Right lobe of liver (tissue), 6 donors: ENCODE results near the gene ARHGEF7. TPM values are rescaled to one million over a fixed set of nuclear protein-coding genes. Genes with fewer than 3 reads are reported as not detected.

Source experiments
- ATAC-seq, 4 donors: fragments of 200-7000 bp; cut with Tn5 transposase; one replicate each; pipeline ENCODE4 v1.9.1; 2020; ENCODE audit warnings: mild to moderate bottlenecking in 4 of 4, moderate library complexity in 4 of 4
- DNase-seq, 3 donors: peaks; one replicate each; pipeline ENCODE4 v3.0.0-alpha.2; 2020
- H3K27ac ChIP-seq, 3 donors: fragments of 200-600 bp; one replicate each; pipeline ENCODE4 v1.8.0; 2022
- H3K27me3 ChIP-seq, 2 donors: fragments of 200-600 bp; one replicate each; pipeline ENCODE4 v1.8.0; 2022
- H3K36me3 ChIP-seq, 4 donors: fragments of 200-600 bp; sonication (generic) in 1 of 4; one replicate each; pipeline versions ENCODE4 v1.5.1 to v1.8.0; 2017 to 2022; ENCODE audit warnings: control low read depth in 1 of 4
- H3K4me1 ChIP-seq, 4 donors: fragments of 200-600 bp; sonication (generic) in 1 of 4; one replicate each; pipeline versions ENCODE4 v1.5.1 to v1.8.0; 2017 to 2022; ENCODE audit warnings: control low read depth in 1 of 4
- H3K4me3 ChIP-seq, 3 donors: fragments of 200-600 bp; one replicate each; pipeline ENCODE4 v1.8.0; 2022
- H3K9me3 ChIP-seq, 4 donors: fragments of 200-600 bp; sonication (generic) in 1 of 4; one replicate each; pipeline versions ENCODE4 v1.5.1 to v1.8.0; 2017 to 2022; ENCODE audit warnings: control low read depth in 1 of 4
- CTCF ChIP-seq, 4 donors: fragments of 200-600 bp in 3 of 4; fragments of 450-650 bp in 1 of 4; IDR thresholded peaks; one replicate each; pipeline versions ENCODE4 v1.5.1 to v1.8.0; 2016 to 2022; ENCODE audit warnings: antibody characterized with exemption in 4 of 4, mild to moderate bottlenecking in 2 of 4
- POLR2A ChIP-seq: fragments of 450-650 bp; IDR thresholded peaks from one replicate; pipeline ENCODE4 v1.6.1; 2017; ENCODE audit warnings: antibody characterized with exemption, mild to moderate bottlenecking
- WGBS: methylation state at CpG from one replicate; pipeline ENCODE4 v1.1.6; 2018; ENCODE audit warnings: low coverage, low lambda C conversion rate; ENCODE audit not compliant: insufficient coverage; ENCODE audit errors: missing lambda C conversion rate; 5-methylcytosine and 5-hydroxymethylcytosine counted together
- intact Hi-C, 2 donors: fragments of 100-400 bp; cut with DNase I; formaldehyde crosslinking; loops; one replicate each; pipeline versions ENCODE4 v1.11.2 to v1.14.1; 2022
- total RNA-seq, 6 experiments: library from RNA; depleted of rRNA in 2 of 6; stranded (reverse); fragments of >200 nt in 2 of 6; fragmentation: NEBNext Ultra II Directional in 3 of 6; extraction: Animal tissue kit (Norgen Biotek cat#: 25700) in 3 of 6; gene quantifications; one replicate each; pipeline versions ENCODE4 v1.1.0 to v1.2.4, GENCODE V29; 2016 to 2023
- donor health status: DM: no; HTN: yes; CAD: no.
- donor health status: DM: no; HTN: no; CAD: no.
- donor health status: DM: no; HTN: no; CAD: no.
- donor health status: DM: no; HTN: yes; CAD: no.
- donor health status: DM: no; HTN: yes; CAD: no.

The ARHGEF7 gene
- total RNA-seq, 6 experiments from 2014 or later: 22.0 to 40.1 (median 33.8) TPM

- no peaks in the 10 kb centered on the region for H3K27me3 ChIP-seq
- peaks cover 0 to 12% (median 4%) of the 10 kb centered on the region in 4 donors for H3K4me1 ChIP-seq
- peak; percentile 54 to 60 (median 58) for ATAC-seq
- 2% methylated on average over 30 of the region's 56 CpGs for WGBS
- TF ChIP-seq CTCF (IDR thresholded peaks at IDR 0.05) (no peak), POLR2A (no peak)
- no peaks in the 10 kb centered on the region for H3K36me3 ChIP-seq
- H3K9me3 ChIP-seq: no peaks in the 10 kb centered on the region
- intact Hi-C loops: no loop called here
- peak overlapping the region; percentile 52 to 57 (median 56) for H3K4me3 ChIP-seq
- peak in 2 of 3 donors; percentile 55 for DNase-seq
- H3K27ac ChIP-seq: peak overlapping the region in 2 of 3 donors; percentile 20 to 47
These were observed 599 bp upstream of the ARHGEF7 start for GRCh38 chr13:111114362-111115060.

GRCh38 chr13:111115965-111116521 lies 933 bp downstream of the ARHGEF7 start:
- peak; percentile 67 to 78 (median 69) for DNase-seq

GRCh38 chr13:111116856-111117255 lies 1.7 kb downstream of the ARHGEF7 start:
- Histone ChIP-seq H3K36me3 (no peaks in the 10 kb centered on the region), H3K4me1 (peaks cover 0 to 17% (median 4%) of the 10 kb centered on the region in 4 donors), H3K9me3 (no peaks in the 10 kb centered on the region), H3K27me3 (no peaks in the 10 kb centered on the region), H3K27ac (no peak overlapping the region), H3K4me3 (no peak overlapping the region)
- TF ChIP-seq CTCF (IDR thresholded peaks at IDR 0.05): no peak
- no peak for TF ChIP-seq POLR2A
- DNase-seq: no peak
- WGBS: 71% methylated on average over 1 of the region's 1 CpG
- intact Hi-C loops: no loop called here
- ATAC-seq: no peak

More at GRCh38 chr13:111115965-111116521, 933 bp downstream of the ARHGEF7 start:
- no peak for TF ChIP-seq CTCF (IDR thresholded peaks at IDR 0.05)
- TF ChIP-seq POLR2A: no peak
- peak; percentile 81 to 85 (median 83) for ATAC-seq
- Histone ChIP-seq H3K27me3 (no peaks in the 10 kb centered on the region), H3K27ac (peak overlapping the region; percentile 33 to 74 (median 69)), H3K4me1 (peaks cover 0 to 17% (median 4%) of the 10 kb centered on the region in 4 donors), H3K4me3 (peak overlapping the region; percentile 50 to 57 (median 56)), H3K9me3 (no peaks in the 10 kb centered on the region), H3K36me3 (no peaks in the 10 kb centered on the region)
- 1% methylated on average over 15 of the region's 39 CpGs for WGBS
- intact Hi-C loops: no loop called here

GRCh38 chr13:111117289-111117688 lies 2.2 kb downstream of the ARHGEF7 start:
- no peak for DNase-seq
- Histone ChIP-seq H3K4me3 (no peak overlapping the region), H3K36me3 (no peaks in the 10 kb centered on the region), H3K27me3 (no peaks in the 10 kb centered on the region), H3K4me1 (peaks cover 0 to 17% (median 4%) of the 10 kb centered on the region in 4 donors), H3K9me3 (no peaks in the 10 kb centered on the region), H3K27ac (no peak overlapping the region)
- TF ChIP-seq POLR2A (no peak), CTCF (IDR thresholded peaks at IDR 0.05) (no peak)
- 51% methylated on average over 5 of the region's 5 CpGs for WGBS
- ATAC-seq: peak in 1 of 4 donors; percentile 7
- intact Hi-C loops: no loop called here
